Measurements from ENCODE around the gene MRPL10. TPM values are rescaled to one million over a fixed set of nuclear protein-coding genes. Genes with fewer than 3 reads are reported as not detected.

MRPL10 gene
- total RNA-seq, 1 experiment from 2014 or later, result 67.2 TPM

- Histone ChIP-seq H3K4me2 (ENCODE audit: insufficient read depth, insufficient read length, low read length) (no peak overlapping the region), H2AK5ac (ENCODE audit: insufficient read length, low read length) (no peak overlapping the region), H2BK12ac (ENCODE audit: insufficient read length, low read depth, low read length) (no peak overlapping the region), H3K79me1 (ENCODE audit: insufficient read depth, low read depth, low read length, poor library complexity, severe bottlenecking) (no peaks in the 10 kb centered on the region), H3K14ac (ENCODE audit: insufficient read depth, low read length) (no peak overlapping the region), H3K9me3 (ENCODE audit: control insufficient read depth, low read depth, low read length) (no peaks in the 10 kb centered on the region), H3T11ph (ENCODE audit: low read length) (no peak overlapping the region), H2BK5ac (ENCODE audit: insufficient read length, low read length) (no peak overlapping the region), H3K27me3 (ENCODE audit: insufficient read depth, low read length) (no peaks in the 10 kb centered on the region), H3K4me1 (ENCODE audit: insufficient read depth, low read length) (no peaks in the 10 kb centered on the region), H3K27ac (ENCODE audit: insufficient read length, low read depth, low read length) (no peak overlapping the region), H3K18ac (ENCODE audit: insufficient read length, low read depth, low read length) (no peak overlapping the region), H2BK20ac (ENCODE audit: low read depth, low read length, poor library complexity, severe bottlenecking) (no peak overlapping the region), H3K9ac (ENCODE audit: extremely low read depth, insufficient read length, low read length) (no peak overlapping the region), H4K20me1 (ENCODE audit: control insufficient read depth, insufficient read depth, insufficient read length) (no peaks in the 10 kb centered on the region), H3K23me2 (ENCODE audit: insufficient read length, low read depth, low read length, poor library complexity, severe bottlenecking) (no peaks in the 10 kb centered on the region), H2BK15ac (ENCODE audit: low read depth, low read length) (no peak overlapping the region), H3K4ac (ENCODE audit: low read depth, low read length) (no peak overlapping the region), H3K56ac (ENCODE audit: insufficient read length, low read depth, low read length) (no peak overlapping the region), H3K79me2 (ENCODE audit: insufficient read depth, low read length) (no peaks in the 10 kb centered on the region), H2AFZ (ENCODE audit: low read length) (no peak overlapping the region), H4K91ac (ENCODE audit: insufficient read length, low read depth, low read length) (no peak overlapping the region), H4K8ac (replicated peaks; ENCODE audit: insufficient read length, low read depth, low read length) (no peak overlapping the region), H4K5ac (ENCODE audit: insufficient read length, low read depth, low read length) (no peak overlapping the region), H2BK120ac (ENCODE audit: low read depth, low read length, poor library complexity, severe bottlenecking) (no peak overlapping the region), H3K23ac (ENCODE audit: insufficient read length, low read depth, low read length) (no peak overlapping the region)
- H3K4me3 Mint-ChIP-seq, result no peak overlapping the region
- peak overlapping the region in 1 of 3 experiments; percentile 28; a peak in 2 of 7 replicates for H3K27ac Mint-ChIP-seq
- H3K36me3 Mint-ChIP-seq (ENCODE audit: insufficient read depth in 1 of 3, low read depth in 3 of 3), result peaks cover 0 to 21% (median 4%) of the 10 kb centered on the region in 3 experiments; a peak in 5 of 7 replicates
- no peak for DNase-seq
- TF ChIP-seq CTCF (conservative IDR thresholded peaks at IDR 0.05), result no peak
- no peaks in the 10 kb centered on the region for H3K27me3 Mint-ChIP-seq (ENCODE audit: low read depth)
- H3K4me1 Mint-ChIP-seq, result peaks cover 6 to 7% of the 10 kb centered on the region in 2 experiments; a peak in 3 of 4 replicates
- no peaks in the 10 kb centered on the region; a peak in 1 of 5 replicates for H3K9me3 Mint-ChIP-seq
- no CpG with 5 or more reads among the region's 14 CpGs for WGBS (ENCODE audit: extremely low coverage, insufficient read length, low lambda C conversion rate)
Observed at GRCh38 chr17:47813077-47813476, 18.3 kb downstream of the MRPL10 start.

Data from H9 (cell line).